Midbrain (tissue), 1 donor: ENCODE results near the gene MUCL1.

Experiments
- DNase-seq: peaks from one replicate; lab custom pipeline; 2025; lab: John Stamatoyannopoulos, UW

Gene MUCL1

DNA sequence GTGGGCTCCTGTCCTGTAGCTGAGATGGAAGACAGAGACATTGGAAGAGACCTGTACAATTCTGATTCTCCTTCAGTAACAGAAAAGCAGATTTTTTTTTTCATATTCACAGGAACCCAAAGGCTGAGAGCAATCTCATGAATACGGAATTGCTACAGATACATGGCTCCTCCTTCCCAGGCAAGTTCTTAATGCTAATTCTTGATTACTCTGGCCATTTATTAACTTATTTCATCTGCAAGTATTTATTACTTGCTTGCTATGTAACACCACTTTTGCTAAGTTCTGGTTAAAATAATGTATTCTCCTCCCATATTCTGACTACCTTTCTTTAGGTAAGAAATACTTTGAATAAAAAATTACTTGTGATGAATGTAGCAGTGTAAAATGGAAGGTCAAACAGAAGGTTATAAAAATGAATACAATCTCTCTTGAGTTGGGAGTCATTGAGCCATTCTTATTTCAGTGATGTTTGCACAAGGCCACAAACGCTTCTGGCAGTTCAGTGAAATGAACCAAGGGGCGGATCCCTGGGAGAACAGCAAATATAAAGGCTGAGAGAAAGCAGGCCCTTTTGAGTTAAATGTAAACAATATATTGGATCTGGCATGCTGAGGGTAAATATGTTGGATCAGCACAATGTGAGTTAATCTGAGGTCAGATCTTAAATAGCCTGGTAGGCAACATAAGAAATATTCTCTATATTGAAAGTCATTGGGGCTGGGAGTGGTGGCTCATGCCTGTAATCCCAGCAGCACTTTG lies 37.6 kb downstream of the MUCL1 start:
- DNase-seq, result no peak
